ENCODE measurements around the gene RGS9.

- TF ChIP-seq CTCF (conservative IDR thresholded peaks at IDR 0.05 in 1 of 2, IDR thresholded peaks at IDR 0.05 in 1 of 2; ENCODE audit: extremely low read depth in 1 of 2, insufficient read depth in 1 of 2, low read depth in 1 of 2, low read length in 2 of 2) (no peak), EZH2 (IDR thresholded peaks at IDR 0.05; ENCODE audit: borderline replicate concordance, low read length) (no peak)
Observed at GRCh38 chr17:65193305-65193704, 56.1 kb downstream of the RGS9 start.
